ENCODE measurements around the gene GUSB.

Gene GUSB

GRCh38 chr7:65931685-65932084 lies 50.3 kb downstream of the GUSB start:
- DNase-seq (ENCODE audit: low spot score) = no peak

- DNase-seq (ENCODE audit: low spot score) = no peak
These were observed 54.2 kb downstream of the GUSB start for GRCh38 chr7:65927489-65928448.

- DNase-seq (ENCODE audit: low spot score) = no peak
These were observed 55.4 kb downstream of the GUSB start for GRCh38 chr7:65926588-65926987.

DNA sequence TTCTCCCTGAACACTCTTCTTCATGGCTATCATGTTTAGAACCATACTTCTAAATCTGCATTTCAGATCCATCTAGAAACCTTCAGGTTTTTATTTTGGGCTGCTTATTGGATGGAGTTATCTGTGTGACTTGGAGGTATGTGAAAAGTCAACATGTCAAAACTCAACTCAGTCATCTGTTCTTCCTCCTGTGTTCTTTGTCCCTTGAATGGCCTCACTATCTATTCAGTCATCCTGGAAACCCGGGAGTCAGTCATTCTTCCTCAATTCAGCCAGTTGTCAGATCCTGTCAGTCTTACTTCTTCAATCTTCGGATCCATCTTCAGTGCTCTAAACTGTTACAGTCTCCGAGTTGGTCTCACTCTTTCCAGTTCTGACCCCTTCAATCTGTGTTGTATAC lies 57.0 kb downstream of the GUSB start:
- no peak for DNase-seq (ENCODE audit: low spot score)

DNA sequence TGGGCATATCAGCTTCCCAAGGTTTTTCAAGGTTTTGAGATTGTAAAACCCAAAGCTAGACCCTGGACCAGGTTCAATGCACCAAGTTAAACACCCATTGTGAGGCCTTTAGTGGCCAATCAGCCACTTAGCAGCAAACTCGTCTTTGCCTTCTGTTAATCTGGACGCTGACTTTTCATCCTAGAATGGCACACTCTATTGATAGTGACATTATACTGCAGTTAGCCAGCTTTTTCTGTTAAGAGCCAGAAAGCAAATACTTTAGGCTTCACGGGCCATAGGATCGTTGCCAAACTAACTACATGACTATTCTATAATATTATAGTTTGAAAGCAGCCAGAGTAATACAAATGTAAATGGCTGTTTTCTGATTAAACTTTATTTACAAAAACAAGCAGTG lies 57.8 kb downstream of the GUSB start:
- DNase-seq (ENCODE audit: low spot score) = no peak

DNA sequence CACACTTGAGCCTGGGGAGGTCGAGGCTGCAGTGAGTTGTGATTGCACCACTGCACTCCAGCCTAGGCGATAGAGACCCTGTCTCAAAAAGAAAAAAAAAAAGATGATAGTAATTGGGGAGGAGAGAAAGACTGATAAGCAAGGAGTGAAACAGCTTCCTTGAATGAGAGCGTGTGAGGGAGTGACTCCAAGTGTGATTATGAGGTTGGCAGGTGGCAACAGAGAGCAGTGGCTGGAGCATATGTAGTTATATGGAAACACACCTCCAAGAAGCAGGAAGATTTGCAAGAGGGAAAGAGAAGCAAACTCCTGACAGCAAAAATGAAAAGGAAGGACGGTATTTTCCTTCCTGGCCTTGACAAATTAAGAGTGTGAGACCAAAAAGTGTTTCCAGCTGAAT lies 58.7 kb downstream of the GUSB start:
- DNase-seq (ENCODE audit: low spot score) = no peak

DNA sequence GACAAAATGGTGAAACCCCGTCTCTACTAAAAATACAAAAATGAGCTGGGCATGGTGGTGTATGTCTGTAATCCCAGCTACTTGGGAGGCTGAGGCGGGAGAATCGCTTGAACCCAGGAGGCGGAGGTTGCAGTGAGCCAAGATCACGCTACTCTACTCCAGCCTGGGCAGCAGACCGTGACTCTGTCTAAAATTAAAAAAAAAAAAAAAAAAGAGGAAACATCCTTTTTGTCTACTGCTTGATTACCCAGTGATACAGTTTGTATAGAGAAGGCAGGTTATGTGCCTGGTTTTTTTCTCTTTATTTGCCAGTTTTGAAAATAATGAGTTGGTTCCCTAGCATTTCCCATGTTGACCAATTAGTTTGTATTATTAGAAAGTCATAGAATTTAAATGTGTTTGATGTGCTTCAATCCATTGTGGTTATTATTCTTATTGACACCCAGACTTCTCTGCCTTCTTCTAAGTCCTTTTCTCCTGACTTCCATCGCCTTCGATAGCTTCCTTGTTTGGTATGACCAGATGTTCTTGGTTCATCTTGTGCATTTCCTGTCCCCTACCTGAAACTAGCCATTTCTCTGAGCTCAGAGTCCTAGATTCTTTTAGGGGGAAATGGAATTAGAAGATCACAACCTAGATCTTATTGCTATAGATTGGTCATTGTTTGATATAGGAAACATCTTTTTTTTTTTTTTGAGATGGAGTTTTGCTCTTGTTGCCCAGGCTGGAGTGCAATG lies 65.9 kb downstream of the GUSB start:
- no peak for DNase-seq (ENCODE audit: low spot score)

DNA sequence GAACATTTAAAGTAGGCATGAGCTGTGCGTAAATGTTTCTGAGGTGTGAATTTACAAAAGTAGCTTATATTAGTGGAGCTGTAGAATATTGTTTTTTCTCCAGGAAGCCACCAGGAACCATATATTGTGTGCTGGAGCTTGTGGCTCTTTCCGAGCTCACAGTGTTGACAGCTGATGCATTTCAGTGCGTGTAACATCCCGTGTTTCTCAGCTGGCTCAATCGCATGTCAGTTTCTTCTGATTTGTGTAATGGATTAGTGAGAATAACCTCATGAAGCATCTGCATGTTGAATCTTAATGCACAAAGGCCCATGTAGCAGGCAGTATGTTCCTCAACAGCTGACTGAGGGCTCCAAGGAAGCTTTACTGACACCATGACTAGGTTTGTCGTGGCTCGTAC lies 69.8 kb downstream of the GUSB start:
- no peak for DNase-seq (ENCODE audit: low spot score)

Measured in CD4-positive, alpha-beta T cell treated with Interleukin-6 at 100 ng/mL for 8 hours (primary cell).